Esophagus muscularis mucosa (tissue), 3 donors: Measurements from ENCODE around the gene CRY2.

Experiments
- CTCF ChIP-seq, 3 experiments: fragments of 200-600 bp in 2 of 3; fragments of 450-650 bp in 1 of 3; sonication (generic) in 2 of 3; IDR thresholded peaks; one replicate each; pipeline ENCODE4 v1.5.1; 2017 to 2019; ENCODE audit warnings: antibody characterized with exemption in 3 of 3, mild to moderate bottlenecking in 2 of 3, moderate library complexity in 1 of 3
- POLR2A ChIP-seq: fragments of 450-650 bp; IDR thresholded peaks from one replicate; pipeline ENCODE4 v1.6.1; 2017; ENCODE audit warnings: antibody characterized with exemption, moderate library complexity, mild to moderate bottlenecking, low read depth

- TF ChIP-seq CTCF (IDR thresholded peaks at IDR 0.05) (no peak), POLR2A (no peak)
Observed at GRCh38 chr11:45926536-45927331, 79.5 kb downstream of the CRY2 start.
